Esophagus squamous epithelium (tissue), 5 donors: Measurements from ENCODE around the gene LIF. TPM values are rescaled to one million over a fixed set of nuclear protein-coding genes. Genes with fewer than 3 reads are reported as not detected.

ENCODE experiments used
- DNase-seq: peaks from one replicate; lab custom pipeline; 2025; lab: John Stamatoyannopoulos, UW
- H3K27ac ChIP-seq, 4 donors: fragments of 200-600 bp; sonication (generic); one replicate each; pipeline ENCODE4 v1.5.1; 2016 to 2019; ENCODE audit warnings: mild to moderate bottlenecking in 1 of 4
- H3K27me3 ChIP-seq, 4 donors: fragments of 200-600 bp; sonication (generic); 1 replicate in 3 of 4; 2 replicates in 1 of 4; pipeline versions ENCODE4 v1.5.1 to v1.6.0; 2017 to 2021; ENCODE audit warnings: antibody characterized with exemption in 1 of 4
- H3K36me3 ChIP-seq, 3 donors: fragments of 200-600 bp; sonication (generic); one replicate each; pipeline ENCODE4 v1.5.1; 2016 to 2019
- H3K4me1 ChIP-seq, 3 donors: fragments of 200-600 bp; sonication (generic); one replicate each; pipeline ENCODE4 v1.5.1; 2017 to 2019
- H3K4me3 ChIP-seq, 4 donors: fragments of 200-600 bp; sonication (generic); 1 replicate in 3 of 4; 2 replicates in 1 of 4; pipeline ENCODE4 v1.5.1; 2016 to 2019; ENCODE audit warnings: mild to moderate bottlenecking in 2 of 4, moderate library complexity in 1 of 4
- H3K9me3 ChIP-seq, 3 donors: fragments of 200-600 bp; sonication (generic); one replicate each; pipeline ENCODE4 v1.5.1; 2016 to 2019
- POLR2A ChIP-seq, 4 donors: fragments of 450-650 bp; IDR thresholded peaks; one replicate each; pipeline ENCODE4 v1.6.1; 2017; ENCODE audit warnings: antibody characterized with exemption in 4 of 4, mild to moderate bottlenecking in 4 of 4, moderate library complexity in 3 of 4
- WGBS, 2 donors: methylation state at CpG; one replicate each; pipeline ENCODE4 v1.1.5; 2018; 5-methylcytosine and 5-hydroxymethylcytosine counted together
- intact Hi-C: fragments of 100-400 bp; cut with DNase I; formaldehyde crosslinking; loops from one replicate; pipeline ENCODE4 v1.15.0; 2022
- total RNA-seq, 4 donors: library from RNA; depleted of rRNA; stranded (reverse); fragments of >200 nt; gene quantifications; one replicate each; pipeline ENCODE4 v1.1.0, GENCODE V29; 2016
- TF ChIP-seq, protein P1 (sequence below), 6 experiments: fragments of 450-650 bp in 4 of 6; fragments of 200-600 bp in 2 of 6; sonication (generic) in 2 of 6; IDR thresholded peaks; one replicate each; pipeline ENCODE4 v1.5.1; 2016 to 2019; ENCODE audit warnings: antibody characterized with exemption in 6 of 6, mild to moderate bottlenecking in 4 of 6, moderate library complexity in 4 of 6
- donor health status: DM: yes; HTN: yes; CAD: no.

LIF gene
- total RNA-seq, 4 donors from 2014 or later: 0.08 to 0.76 (median 0.10) TPM

- Histone ChIP-seq H3K27me3 (peaks cover 0 to 22% (median 0%) of the 10 kb centered on the region in 4 donors), H3K36me3 (no peaks in the 10 kb centered on the region), H3K27ac (no peak overlapping the region), H3K9me3 (no peaks in the 10 kb centered on the region), H3K4me1 (peaks cover 0 to 25% (median 0%) of the 10 kb centered on the region in 3 donors), H3K4me3 (no peak overlapping the region)
- DNase-seq: no peak
- TF ChIP-seq POLR2A (IDR thresholded peaks at IDR 0.05): no peak
- intact Hi-C loops: no loop called here
- 55 to 61% methylated on average over 6 to 16 of the region's 21 CpGs for WGBS, 2 donors
These were observed 17.8 kb downstream of the LIF start for GRCh38 chr22:30228509-30229359.

DNA sequence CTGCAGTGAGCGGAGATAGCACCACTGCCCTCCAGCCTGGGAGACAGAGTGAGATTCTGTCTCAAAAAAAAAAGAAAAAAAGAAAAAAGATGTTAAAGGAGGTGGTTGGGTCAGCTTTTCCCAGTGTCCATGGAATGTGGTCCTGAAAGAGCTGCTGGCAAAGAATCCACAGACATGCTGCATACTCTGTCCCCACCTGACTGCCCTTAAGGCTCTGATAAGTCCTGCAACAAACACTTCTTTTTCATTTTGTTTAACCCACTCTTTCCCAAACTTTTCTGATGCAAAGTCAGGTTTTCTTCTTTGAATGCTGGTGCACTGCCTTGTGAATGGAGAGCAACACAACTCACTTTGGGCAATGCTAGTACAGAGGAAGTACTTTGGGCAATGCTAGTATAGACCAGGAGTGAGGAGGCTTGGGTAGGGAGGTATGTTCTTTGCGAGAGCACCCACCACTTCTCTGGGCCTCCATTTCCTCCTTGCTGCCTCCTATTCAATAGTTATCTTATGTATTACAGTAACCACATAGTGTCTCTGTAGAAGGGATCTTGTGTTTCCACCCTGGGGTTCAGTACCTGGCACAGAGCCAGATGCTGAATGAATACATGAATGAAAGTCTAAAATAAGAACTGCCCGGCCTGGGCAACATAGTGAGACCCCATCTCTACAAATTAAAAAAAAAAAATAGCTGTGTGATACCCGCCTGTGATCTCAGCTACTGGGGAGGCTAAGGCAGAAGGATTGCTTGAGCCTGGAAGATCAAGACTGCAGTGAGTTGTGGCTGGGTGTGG lies 18.9 kb downstream of the LIF start:
- Histone ChIP-seq H3K36me3 (no peaks in the 10 kb centered on the region), H3K9me3 (no peaks in the 10 kb centered on the region), H3K27me3 (peaks cover 0 to 25% (median 0%) of the 10 kb centered on the region in 4 donors), H3K27ac (no peak overlapping the region), H3K4me3 (no peak overlapping the region), H3K4me1 (peaks cover 0 to 25% (median 0%) of the 10 kb centered on the region in 3 donors)
- DNase-seq: no peak
- 71 to 79% methylated on average over 4 of the region's 4 CpGs for WGBS, 2 donors
- intact Hi-C loops: no loop called here
- TF ChIP-seq, protein P1, sequence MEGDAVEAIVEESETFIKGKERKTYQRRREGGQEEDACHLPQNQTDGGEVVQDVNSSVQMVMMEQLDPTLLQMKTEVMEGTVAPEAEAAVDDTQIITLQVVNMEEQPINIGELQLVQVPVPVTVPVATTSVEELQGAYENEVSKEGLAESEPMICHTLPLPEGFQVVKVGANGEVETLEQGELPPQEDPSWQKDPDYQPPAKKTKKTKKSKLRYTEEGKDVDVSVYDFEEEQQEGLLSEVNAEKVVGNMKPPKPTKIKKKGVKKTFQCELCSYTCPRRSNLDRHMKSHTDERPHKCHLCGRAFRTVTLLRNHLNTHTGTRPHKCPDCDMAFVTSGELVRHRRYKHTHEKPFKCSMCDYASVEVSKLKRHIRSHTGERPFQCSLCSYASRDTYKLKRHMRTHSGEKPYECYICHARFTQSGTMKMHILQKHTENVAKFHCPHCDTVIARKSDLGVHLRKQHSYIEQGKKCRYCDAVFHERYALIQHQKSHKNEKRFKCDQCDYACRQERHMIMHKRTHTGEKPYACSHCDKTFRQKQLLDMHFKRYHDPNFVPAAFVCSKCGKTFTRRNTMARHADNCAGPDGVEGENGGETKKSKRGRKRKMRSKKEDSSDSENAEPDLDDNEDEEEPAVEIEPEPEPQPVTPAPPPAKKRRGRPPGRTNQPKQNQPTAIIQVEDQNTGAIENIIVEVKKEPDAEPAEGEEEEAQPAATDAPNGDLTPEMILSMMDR (IDR thresholded peaks at IDR 0.05): no peak
- TF ChIP-seq POLR2A (IDR thresholded peaks at IDR 0.05): no peak

- peaks cover 0 to 34% (median 0%) of the 10 kb centered on the region in 4 donors for H3K27me3 ChIP-seq
- no peaks in the 10 kb centered on the region for H3K36me3 ChIP-seq
- TF ChIP-seq POLR2A (IDR thresholded peaks at IDR 0.05): no peak
- TF ChIP-seq, protein P1 (IDR thresholded peaks at IDR 0.05): no peak
- no peak overlapping the region for H3K4me3 ChIP-seq
- H3K4me1 ChIP-seq: peaks cover 0 to 25% (median 0%) of the 10 kb centered on the region in 3 donors
- WGBS, 2 donors: 73 to 82% methylated on average over 7 to 9 of the region's 11 CpGs
- H3K27ac ChIP-seq: no peak overlapping the region
- intact Hi-C loops: no loop called here
- DNase-seq: no peak
- no peaks in the 10 kb centered on the region for H3K9me3 ChIP-seq
These were observed 20.2 kb downstream of the LIF start for GRCh38 chr22:30226192-30226832.

GRCh38 chr22:30225220-30225927 lies 21.2 kb downstream of the LIF start:
- Histone ChIP-seq H3K36me3 (no peaks in the 10 kb centered on the region), H3K4me3 (no peak overlapping the region), H3K27ac (no peak overlapping the region), H3K27me3 (peaks cover 0 to 42% (median 0%) of the 10 kb centered on the region in 4 donors), H3K9me3 (no peaks in the 10 kb centered on the region), H3K4me1 (peaks cover 0 to 25% (median 0%) of the 10 kb centered on the region in 3 donors)
- no peak for TF ChIP-seq POLR2A (IDR thresholded peaks at IDR 0.05)
- TF ChIP-seq, protein P1 (IDR thresholded peaks at IDR 0.05): no peak
- DNase-seq: no peak
- 60 to 63% methylated on average over 7 of the region's 7 CpGs for WGBS, 2 donors
- intact Hi-C loops: no loop called here
